Loucy (cell line): ENCODE measurements around the gene DCLK2.

ENCODE experiments used
- EZH2phosphoT487 ChIP-seq: fragments of 200-600 bp; IDR thresholded peaks from 2 replicates; pipeline ENCODE4 v1.6.1; 2018; ENCODE audit warnings: antibody characterized with exemption, mild to moderate bottlenecking, moderate library complexity, borderline replicate concordance
- TF ChIP-seq, protein P1 (sequence below): fragments of 200-600 bp; sonication (generic); conservative IDR thresholded peaks from 2 replicates; pipeline ENCODE4 v1.5.1; 2014; ENCODE audit warnings: mild to moderate bottlenecking, antibody characterized with exemption, low read length

DNA sequence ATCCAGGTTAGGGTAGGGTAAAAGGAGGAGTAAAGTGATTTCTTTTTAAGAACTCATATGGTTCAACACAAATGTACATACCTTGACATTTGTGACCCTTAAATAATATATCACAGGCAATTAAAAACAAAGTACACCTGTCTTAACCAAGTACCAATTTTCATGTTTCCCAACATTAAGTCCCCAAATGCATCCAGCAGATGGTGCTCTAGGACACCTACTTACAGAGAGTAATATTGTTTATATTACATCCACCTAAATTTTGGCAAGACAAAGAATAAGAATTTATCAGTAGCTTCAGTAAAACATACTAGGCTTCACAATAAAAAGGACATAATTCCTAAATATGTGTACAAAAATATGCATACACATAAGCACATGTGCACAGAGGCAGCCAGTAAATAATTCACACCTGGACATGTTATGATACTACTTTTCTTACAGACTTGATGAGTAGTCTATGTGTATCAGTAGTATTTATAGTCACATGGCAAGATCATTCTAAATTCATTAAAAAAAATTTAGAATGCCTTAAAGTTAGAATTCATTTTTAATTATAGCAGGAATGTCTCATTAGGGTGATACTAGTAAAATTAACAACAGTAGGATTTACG, 219.7 kb downstream of the DCLK2 start:
- TF ChIP-seq, protein P1, sequence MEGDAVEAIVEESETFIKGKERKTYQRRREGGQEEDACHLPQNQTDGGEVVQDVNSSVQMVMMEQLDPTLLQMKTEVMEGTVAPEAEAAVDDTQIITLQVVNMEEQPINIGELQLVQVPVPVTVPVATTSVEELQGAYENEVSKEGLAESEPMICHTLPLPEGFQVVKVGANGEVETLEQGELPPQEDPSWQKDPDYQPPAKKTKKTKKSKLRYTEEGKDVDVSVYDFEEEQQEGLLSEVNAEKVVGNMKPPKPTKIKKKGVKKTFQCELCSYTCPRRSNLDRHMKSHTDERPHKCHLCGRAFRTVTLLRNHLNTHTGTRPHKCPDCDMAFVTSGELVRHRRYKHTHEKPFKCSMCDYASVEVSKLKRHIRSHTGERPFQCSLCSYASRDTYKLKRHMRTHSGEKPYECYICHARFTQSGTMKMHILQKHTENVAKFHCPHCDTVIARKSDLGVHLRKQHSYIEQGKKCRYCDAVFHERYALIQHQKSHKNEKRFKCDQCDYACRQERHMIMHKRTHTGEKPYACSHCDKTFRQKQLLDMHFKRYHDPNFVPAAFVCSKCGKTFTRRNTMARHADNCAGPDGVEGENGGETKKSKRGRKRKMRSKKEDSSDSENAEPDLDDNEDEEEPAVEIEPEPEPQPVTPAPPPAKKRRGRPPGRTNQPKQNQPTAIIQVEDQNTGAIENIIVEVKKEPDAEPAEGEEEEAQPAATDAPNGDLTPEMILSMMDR = peak; percentile 84
- TF ChIP-seq EZH2phosphoT487 = no peak
